Epithelial cell of esophagus (primary cell): Measurements from ENCODE around the gene PTGIS.
A peak's percentile ranks its signal among the peaks of the same experiment; 100 is the strongest.

Experiments used
- DNase-seq: peaks from one replicate; pipeline ENCODE4 v3.0.0; 2010; ENCODE audit warnings: low read depth
- H3K4me3 ChIP-seq: 2 replicates; pipeline ENCODE4 v1.5.1; 2011; ENCODE audit warnings: mild to moderate bottlenecking, low read length, control low read depth
- CTCF ChIP-seq: IDR thresholded peaks from 2 replicates; pipeline ENCODE4 v1.5.1; 2011; ENCODE audit warnings: low read depth, mild to moderate bottlenecking, low read length, control low read depth, inconsistent platforms; ENCODE audit not compliant: insufficient read depth; ENCODE audit errors: missing control alignments

The PTGIS gene

DNA sequence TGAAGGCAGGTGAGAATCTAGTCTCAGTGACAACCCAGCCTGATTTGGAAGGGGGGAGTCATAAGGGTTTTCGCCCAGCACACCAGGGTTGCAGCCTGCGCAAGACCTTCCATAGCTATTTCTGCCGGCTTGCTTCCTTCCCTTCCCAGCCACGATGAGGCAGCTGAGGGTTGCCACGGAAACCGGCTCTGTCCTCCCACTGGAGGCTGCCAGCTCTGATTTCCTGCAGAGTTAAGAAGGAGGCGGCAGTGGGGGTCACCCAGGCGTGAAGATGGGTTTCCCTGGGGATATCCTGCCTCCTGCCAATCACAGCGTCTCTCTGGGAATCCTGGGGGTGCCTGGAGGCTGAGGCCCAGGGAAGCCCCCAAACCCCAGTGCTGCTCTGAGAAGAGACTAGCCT is 62.4 kb downstream of the PTGIS start:
- DNase-seq, result no peak
- no peak for TF ChIP-seq CTCF
- H3K4me3 ChIP-seq, result no peak overlapping the region

- no peak for DNase-seq
- H3K4me3 ChIP-seq, result no peak overlapping the region
- TF ChIP-seq CTCF, result no peak
Measured at GRCh38 chr20:49503176-49503575, 64.8 kb downstream of the PTGIS start.

GRCh38 chr20:49501917-49502316 is 66.0 kb downstream of the PTGIS start:
- DNase-seq, result peak; percentile 4
- TF ChIP-seq CTCF, result no peak
- H3K4me3 ChIP-seq, result no peak overlapping the region

DNA sequence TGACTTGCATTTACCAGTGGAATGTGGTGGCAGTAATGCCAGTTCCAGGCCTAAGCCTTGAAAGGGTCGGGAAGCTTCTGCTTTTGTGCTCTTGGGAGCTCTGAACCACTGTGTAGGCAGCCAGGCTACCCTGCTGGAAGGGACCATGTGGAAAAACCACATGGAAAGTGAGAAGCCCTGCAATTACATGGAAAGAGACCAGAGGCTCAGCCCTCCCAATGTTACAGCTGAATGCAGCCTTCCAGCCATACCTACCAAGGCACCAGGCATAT is 70.6 kb downstream of the PTGIS start:
- no peak overlapping the region for H3K4me3 ChIP-seq
- DNase-seq, result no peak
- TF ChIP-seq CTCF, result no peak

- no peak for TF ChIP-seq CTCF
- DNase-seq, result no peak
- H3K4me3 ChIP-seq, result no peak overlapping the region
Measured at GRCh38 chr20:49496553-49497397, 71.2 kb downstream of the PTGIS start.

GRCh38 chr20:49496043-49496442 is 71.9 kb downstream of the PTGIS start:
- DNase-seq, result no peak
- no peak overlapping the region for H3K4me3 ChIP-seq
- no peak for TF ChIP-seq CTCF

DNA sequence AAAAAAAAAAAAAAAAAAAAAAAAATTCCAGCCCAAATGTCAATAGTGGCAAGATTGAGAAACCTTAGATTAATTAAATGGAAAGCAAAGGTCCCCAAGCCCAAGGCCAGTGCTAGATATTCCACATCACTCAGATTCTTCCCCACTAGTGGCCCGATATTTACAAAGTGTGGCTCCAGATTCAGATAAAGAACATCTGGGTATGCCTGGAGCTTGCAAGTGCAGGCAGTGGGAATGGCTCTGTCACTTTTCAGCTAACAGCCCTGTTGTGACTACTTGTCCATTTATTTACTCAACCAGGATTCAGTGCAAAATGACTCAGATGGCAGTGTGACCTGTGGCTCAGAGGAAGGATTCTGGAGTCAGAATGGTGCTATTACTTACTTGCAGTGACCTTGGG is 77.2 kb downstream of the PTGIS start:
- no peak overlapping the region for H3K4me3 ChIP-seq
- DNase-seq, result no peak
- no peak for TF ChIP-seq CTCF
